Measurements from ENCODE around the gene MPO.

DNA sequence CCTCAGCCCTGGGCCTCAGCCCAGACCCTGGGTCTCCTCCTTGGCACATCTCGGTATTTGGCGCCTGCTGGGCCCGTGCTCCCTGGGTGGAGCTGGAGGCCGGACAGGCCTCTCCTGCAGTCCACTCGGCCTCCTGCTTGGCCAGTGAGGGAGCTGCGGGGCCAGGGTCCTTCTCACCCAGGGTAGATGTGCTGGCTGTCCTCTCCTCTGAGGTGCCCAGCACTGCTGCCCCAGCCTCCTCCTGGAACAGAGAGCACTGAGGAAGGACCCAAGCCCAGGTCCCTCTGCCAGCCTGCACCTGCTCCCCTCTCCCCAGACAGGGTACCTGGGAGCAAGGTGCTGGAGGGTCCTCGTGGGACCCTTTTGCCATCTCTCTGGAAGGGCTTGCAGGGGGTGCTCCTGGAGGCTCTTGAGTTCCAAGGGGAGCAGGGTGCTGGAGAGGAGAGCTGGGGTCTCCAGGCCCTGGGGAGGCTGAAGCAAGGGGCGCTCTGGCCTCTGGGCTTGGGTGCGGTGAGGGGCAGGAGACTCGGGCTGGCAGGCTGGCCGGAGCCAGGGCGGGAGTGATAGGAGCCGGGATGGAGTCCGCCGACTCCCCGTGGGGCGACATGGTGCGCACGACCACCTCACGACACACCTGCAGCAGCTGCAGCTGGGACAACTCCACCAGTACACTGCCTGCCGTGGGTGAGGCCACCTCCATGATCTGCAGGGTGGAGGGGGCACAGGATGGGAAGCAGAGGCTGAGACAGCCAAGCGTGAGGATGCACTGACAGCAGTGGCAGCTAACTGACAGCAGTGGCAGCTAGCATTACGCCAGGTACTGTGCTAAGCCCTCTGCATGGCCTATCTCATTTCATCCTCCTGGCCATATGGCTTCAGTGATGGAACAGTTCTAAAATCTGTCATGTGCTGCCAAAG, 30.0 kb upstream of the MPO start:
- no peak for TF ChIP-seq ZC3H10 (CRISPR knock-in tag; IDR thresholded peaks at IDR 0.05)
- no peak for TF ChIP-seq ZNF70 (CRISPR knock-in tag; IDR thresholded peaks at IDR 0.05)
- TF ChIP-seq TCF4 (CRISPR knock-in tag; IDR thresholded peaks at IDR 0.05; ENCODE audit: borderline replicate concordance), result no peak
- TF ChIP-seq ZFP3 (CRISPR knock-in tag; IDR thresholded peaks at IDR 0.05), result no peak
- TF ChIP-seq TOX (CRISPR knock-in tag; IDR thresholded peaks at IDR 0.05; ENCODE audit: borderline replicate concordance), result no peak

Data from SK-N-SH treated with all-trans-retinoic acid at 6 μM for 48 hours (cell line).